ENCODE results near the gene MLLT1. TPM values are rescaled to one million over a fixed set of nuclear protein-coding genes. Genes with fewer than 3 reads are reported as not detected.
A peak's percentile ranks its signal among the peaks of the same experiment; 100 is the strongest.

The MLLT1 gene
- total RNA-seq, 1 donor, result 15.9 TPM

DNA sequence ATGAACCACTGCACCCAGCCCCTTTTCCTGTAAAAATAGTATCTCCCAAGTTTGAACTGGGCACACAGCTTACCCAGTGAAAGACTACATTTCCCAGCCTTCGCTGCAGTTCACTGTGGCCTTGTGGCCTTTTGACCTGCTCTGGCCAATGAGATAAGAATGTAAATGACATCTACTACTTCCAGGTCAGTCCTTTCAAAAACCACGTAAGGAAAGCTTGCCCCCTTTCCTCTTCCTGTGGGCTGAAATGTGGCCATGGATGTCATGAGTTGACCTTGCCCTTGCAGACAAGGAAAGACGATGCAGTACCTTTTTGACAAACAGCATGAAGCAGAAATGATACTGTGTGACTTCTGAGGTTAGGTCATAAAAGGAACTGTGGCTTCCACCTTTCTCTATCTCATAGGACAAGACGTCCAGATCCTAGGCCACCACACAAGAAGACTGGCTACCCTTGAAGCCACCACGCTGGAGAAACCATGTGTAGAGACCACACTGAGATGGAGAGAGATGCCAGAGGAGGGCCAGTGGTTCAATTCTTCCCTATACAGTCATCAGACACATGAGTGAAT lies 33.7 kb upstream of the MLLT1 start:
- Histone ChIP-seq H3K4me1 (ENCODE audit: insufficient read depth, low read length) (no peaks in the 10 kb centered on the region), H3K27me3 (ENCODE audit: insufficient read depth, low read length) (peaks cover 4% of the 10 kb centered on the region), H2AFZ (ENCODE audit: low read length) (no peak overlapping the region), H4K20me1 (ENCODE audit: insufficient read depth, low read length) (no peaks in the 10 kb centered on the region), H3K4me2 (ENCODE audit: insufficient read depth, low read length) (no peak overlapping the region), H3K79me2 (ENCODE audit: insufficient read depth, low read length) (no peaks in the 10 kb centered on the region), H3K9me3 (ENCODE audit: low read depth, low read length) (no peaks in the 10 kb centered on the region), H3K4me3 (ENCODE audit: insufficient read depth, low read length) (no peak overlapping the region), H3K27ac (ENCODE audit: low read depth, low read length) (no peak overlapping the region), H3K36me3 (ENCODE audit: insufficient read depth, low read length) (no peaks in the 10 kb centered on the region)
- no peak for DNase-seq (ENCODE audit: insufficient read length, low spot score, missing footprints)
- TF ChIP-seq, protein P1, sequence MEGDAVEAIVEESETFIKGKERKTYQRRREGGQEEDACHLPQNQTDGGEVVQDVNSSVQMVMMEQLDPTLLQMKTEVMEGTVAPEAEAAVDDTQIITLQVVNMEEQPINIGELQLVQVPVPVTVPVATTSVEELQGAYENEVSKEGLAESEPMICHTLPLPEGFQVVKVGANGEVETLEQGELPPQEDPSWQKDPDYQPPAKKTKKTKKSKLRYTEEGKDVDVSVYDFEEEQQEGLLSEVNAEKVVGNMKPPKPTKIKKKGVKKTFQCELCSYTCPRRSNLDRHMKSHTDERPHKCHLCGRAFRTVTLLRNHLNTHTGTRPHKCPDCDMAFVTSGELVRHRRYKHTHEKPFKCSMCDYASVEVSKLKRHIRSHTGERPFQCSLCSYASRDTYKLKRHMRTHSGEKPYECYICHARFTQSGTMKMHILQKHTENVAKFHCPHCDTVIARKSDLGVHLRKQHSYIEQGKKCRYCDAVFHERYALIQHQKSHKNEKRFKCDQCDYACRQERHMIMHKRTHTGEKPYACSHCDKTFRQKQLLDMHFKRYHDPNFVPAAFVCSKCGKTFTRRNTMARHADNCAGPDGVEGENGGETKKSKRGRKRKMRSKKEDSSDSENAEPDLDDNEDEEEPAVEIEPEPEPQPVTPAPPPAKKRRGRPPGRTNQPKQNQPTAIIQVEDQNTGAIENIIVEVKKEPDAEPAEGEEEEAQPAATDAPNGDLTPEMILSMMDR (IDR thresholded peaks at IDR 0.05; ENCODE audit: extremely low read depth, low read depth, low read length), result no peak

DNA sequence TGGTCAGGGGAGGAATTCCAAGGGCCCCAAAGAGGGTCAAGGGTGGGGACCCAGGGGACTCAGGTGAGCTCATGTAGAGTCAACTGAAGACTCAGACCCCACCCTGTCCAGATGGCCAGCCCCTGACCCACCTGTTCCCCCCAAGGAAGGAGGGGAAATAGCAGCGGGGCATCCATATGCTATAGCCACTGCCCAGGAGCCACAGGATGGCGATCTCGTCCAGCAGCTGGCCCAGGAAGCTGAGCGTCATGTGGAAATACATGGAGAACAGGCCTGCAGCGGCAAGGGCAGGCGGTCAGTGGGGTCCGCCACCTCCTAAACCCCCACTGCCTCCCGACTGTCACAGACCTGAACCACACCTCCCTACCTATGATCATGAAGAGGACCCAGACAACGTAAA lies 32.2 kb upstream of the MLLT1 start:
- Histone ChIP-seq H3K79me2 (ENCODE audit: insufficient read depth, low read length) (no peaks in the 10 kb centered on the region), H4K20me1 (ENCODE audit: insufficient read depth, low read length) (no peaks in the 10 kb centered on the region), H2AFZ (ENCODE audit: low read length) (no peak overlapping the region), H3K4me3 (ENCODE audit: insufficient read depth, low read length) (no peak overlapping the region), H3K27ac (ENCODE audit: low read depth, low read length) (no peak overlapping the region), H3K4me2 (ENCODE audit: insufficient read depth, low read length) (no peak overlapping the region), H3K4me1 (ENCODE audit: insufficient read depth, low read length) (no peaks in the 10 kb centered on the region), H3K27me3 (ENCODE audit: insufficient read depth, low read length) (peaks cover 4% of the 10 kb centered on the region), H3K36me3 (ENCODE audit: insufficient read depth, low read length) (no peaks in the 10 kb centered on the region), H3K9me3 (ENCODE audit: low read depth, low read length) (no peaks in the 10 kb centered on the region)
- peak; percentile 38 for DNase-seq (ENCODE audit: insufficient read length, low spot score, missing footprints)
- TF ChIP-seq, protein P1 (IDR thresholded peaks at IDR 0.05; ENCODE audit: extremely low read depth, low read depth, low read length), result peak; percentile 24

DNA sequence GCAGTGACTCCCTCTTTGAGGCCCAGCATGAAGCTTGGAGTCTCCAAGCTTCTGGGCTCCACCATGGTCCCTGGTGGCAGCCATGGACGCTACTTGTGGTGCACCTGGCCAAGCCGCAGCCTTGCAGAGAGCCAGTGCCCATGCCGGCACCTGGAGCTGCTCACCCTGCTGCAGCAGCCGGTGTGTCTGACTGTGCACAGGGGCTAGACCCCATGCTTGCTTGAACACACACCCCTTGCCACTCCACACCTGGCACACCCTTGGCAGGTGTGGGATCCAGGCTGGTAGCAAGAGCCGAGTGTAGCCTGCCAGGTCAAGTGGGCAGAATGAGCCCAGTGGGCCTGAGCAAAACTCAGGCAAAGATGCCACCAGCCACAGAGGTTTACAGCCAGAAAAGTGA lies 18.6 kb upstream of the MLLT1 start:
- no peak overlapping the region for H3K4me3 ChIP-seq (ENCODE audit: insufficient read depth, low read length)
- H3K4me1 ChIP-seq (ENCODE audit: insufficient read depth, low read length), result no peaks in the 10 kb centered on the region
- DNase-seq (ENCODE audit: insufficient read length, low spot score, missing footprints), result no peak
- H3K27me3 ChIP-seq (ENCODE audit: insufficient read depth, low read length), result peaks cover 3% of the 10 kb centered on the region
- peaks cover 3% of the 10 kb centered on the region for H3K9me3 ChIP-seq (ENCODE audit: low read depth, low read length)
- no peak overlapping the region for H3K4me2 ChIP-seq (ENCODE audit: insufficient read depth, low read length)
- H3K36me3 ChIP-seq (ENCODE audit: insufficient read depth, low read length), result no peaks in the 10 kb centered on the region
- no peaks in the 10 kb centered on the region for H4K20me1 ChIP-seq (ENCODE audit: insufficient read depth, low read length)
- no peak overlapping the region for H3K27ac ChIP-seq (ENCODE audit: low read depth, low read length)
- TF ChIP-seq, protein P1 (IDR thresholded peaks at IDR 0.05; ENCODE audit: extremely low read depth, low read depth, low read length), result no peak
- H2AFZ ChIP-seq (ENCODE audit: low read length), result no peak overlapping the region
- H3K79me2 ChIP-seq (ENCODE audit: insufficient read depth, low read length), result no peaks in the 10 kb centered on the region

DNA sequence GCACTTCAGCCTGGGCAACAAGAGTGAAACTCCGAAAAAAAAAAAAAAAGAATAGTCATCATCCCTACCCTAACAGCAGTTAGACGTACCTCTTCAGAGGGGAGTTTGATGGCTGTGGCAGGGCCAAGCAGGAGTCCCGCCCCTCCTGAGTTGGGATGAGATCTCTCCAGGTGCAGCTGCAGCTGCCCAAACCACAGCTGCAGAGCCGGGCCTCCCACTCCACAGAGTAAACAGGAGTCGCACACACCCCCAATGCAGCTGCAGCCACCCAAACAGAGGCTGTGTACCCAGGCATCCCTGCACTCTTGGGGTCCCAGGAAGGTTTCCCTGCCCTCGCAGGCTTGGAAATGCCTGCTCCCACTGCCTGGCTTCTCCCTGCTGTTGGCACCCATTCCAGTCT lies 17.4 kb upstream of the MLLT1 start:
- Histone ChIP-seq H3K27ac (ENCODE audit: low read depth, low read length) (no peak overlapping the region), H4K20me1 (ENCODE audit: insufficient read depth, low read length) (no peaks in the 10 kb centered on the region), H3K79me2 (ENCODE audit: insufficient read depth, low read length) (no peaks in the 10 kb centered on the region), H3K4me1 (ENCODE audit: insufficient read depth, low read length) (no peaks in the 10 kb centered on the region), H3K9me3 (ENCODE audit: low read depth, low read length) (peaks cover 3% of the 10 kb centered on the region), H3K4me3 (ENCODE audit: insufficient read depth, low read length) (no peak overlapping the region), H3K4me2 (ENCODE audit: insufficient read depth, low read length) (no peak overlapping the region), H3K36me3 (ENCODE audit: insufficient read depth, low read length) (no peaks in the 10 kb centered on the region), H2AFZ (ENCODE audit: low read length) (no peak overlapping the region), H3K27me3 (ENCODE audit: insufficient read depth, low read length) (peaks cover 3% of the 10 kb centered on the region)
- DNase-seq (ENCODE audit: insufficient read length, low spot score, missing footprints), result no peak
- TF ChIP-seq, protein P1 (IDR thresholded peaks at IDR 0.05; ENCODE audit: extremely low read depth, low read depth, low read length), result no peak

Data from osteoblast (primary cell).